ENCODE results near the gene EIPR1. TPM values are rescaled to one million over a fixed set of nuclear protein-coding genes. Genes with fewer than 3 reads are reported as not detected.

EIPR1 gene
- total RNA-seq, 1 experiment from 2014 or later = 27.8 TPM

DNA sequence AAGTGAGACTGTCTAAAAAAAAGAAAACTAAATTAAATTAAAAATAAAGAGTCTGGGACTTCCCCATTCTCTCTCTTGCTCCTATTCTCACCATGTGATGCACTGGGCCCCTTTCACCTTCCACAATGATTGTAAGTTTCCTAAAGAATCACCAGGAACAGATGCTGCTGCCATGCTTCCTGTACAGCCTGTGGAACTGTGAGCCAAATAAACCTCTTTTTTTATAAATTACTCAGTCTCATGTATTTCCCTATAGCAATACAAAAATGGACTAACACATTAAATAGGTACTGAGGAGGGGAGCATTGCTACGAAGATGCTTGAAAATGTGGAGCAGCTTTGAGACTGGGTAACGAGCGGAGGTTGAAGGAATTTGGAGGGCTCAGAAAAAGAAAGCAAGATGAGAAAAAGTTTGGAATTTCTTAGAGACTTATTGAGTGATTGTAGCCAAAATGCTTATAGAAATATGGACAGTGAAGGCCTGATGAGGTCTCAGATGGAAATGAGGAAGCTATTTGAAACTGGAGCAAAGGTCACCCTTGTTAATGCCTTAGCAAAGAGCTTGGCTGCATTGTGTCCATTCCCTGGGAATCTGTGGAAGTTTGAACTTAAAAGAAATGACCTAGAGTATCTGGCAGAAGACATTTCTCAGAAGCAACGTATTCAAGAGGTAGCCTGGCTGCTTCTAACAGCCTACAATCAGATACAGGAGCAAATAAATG is 128.7 kb downstream of the EIPR1 start:
- H4K8ac ChIP-seq (replicated peaks; ENCODE audit: insufficient read length, low read depth, low read length) = no peak overlapping the region
- Mint-ChIP-seq H3K27ac (no peak overlapping the region), H3K4me1 (peaks cover 9 to 22% of the 10 kb centered on the region in 2 experiments), H3K9me3 (peaks cover 31 to 34% of the 10 kb centered on the region in 2 experiments), H3K27me3 (ENCODE audit: low read depth) (no peaks in the 10 kb centered on the region), H3K4me3 (no peak overlapping the region), H3K36me3 (ENCODE audit: insufficient read depth in 1 of 3, low read depth in 3 of 3) (peaks cover 44 to 47% (median 45%) of the 10 kb centered on the region in 3 experiments)
- DNase-seq = no peak
- H4K20me1 ChIP-seq (ENCODE audit: control insufficient read depth, insufficient read depth, insufficient read length) = no peaks in the 10 kb centered on the region
- H2BK15ac ChIP-seq (ENCODE audit: low read depth, low read length) = no peak overlapping the region
- no peak overlapping the region for H3K4ac ChIP-seq (ENCODE audit: low read depth, low read length)
- H3K9ac ChIP-seq (ENCODE audit: extremely low read depth, insufficient read length, low read length) = no peak overlapping the region
- no peak overlapping the region for H3T11ph ChIP-seq (ENCODE audit: low read length)
- H3K56ac ChIP-seq (ENCODE audit: insufficient read length, low read depth, low read length) = no peak overlapping the region
- no peak overlapping the region for H2BK12ac ChIP-seq (ENCODE audit: insufficient read length, low read depth, low read length)
- H2AFZ ChIP-seq (ENCODE audit: low read length) = no peak overlapping the region
- H3K23ac ChIP-seq (ENCODE audit: insufficient read length, low read depth, low read length) = no peak overlapping the region
- no CpG with 5 or more reads among the region's 4 CpGs for WGBS (ENCODE audit: extremely low coverage, insufficient read length, low lambda C conversion rate)
- no peaks in the 10 kb centered on the region for H3K23me2 ChIP-seq (ENCODE audit: insufficient read length, low read depth, low read length, poor library complexity, severe bottlenecking)
- H3K4me1 ChIP-seq (ENCODE audit: insufficient read depth, low read length) = peaks cover 2% of the 10 kb centered on the region; the same call in 1 of the 2 replicates
- no peak overlapping the region for H2BK20ac ChIP-seq (ENCODE audit: low read depth, low read length, poor library complexity, severe bottlenecking)
- TF ChIP-seq, protein P1, sequence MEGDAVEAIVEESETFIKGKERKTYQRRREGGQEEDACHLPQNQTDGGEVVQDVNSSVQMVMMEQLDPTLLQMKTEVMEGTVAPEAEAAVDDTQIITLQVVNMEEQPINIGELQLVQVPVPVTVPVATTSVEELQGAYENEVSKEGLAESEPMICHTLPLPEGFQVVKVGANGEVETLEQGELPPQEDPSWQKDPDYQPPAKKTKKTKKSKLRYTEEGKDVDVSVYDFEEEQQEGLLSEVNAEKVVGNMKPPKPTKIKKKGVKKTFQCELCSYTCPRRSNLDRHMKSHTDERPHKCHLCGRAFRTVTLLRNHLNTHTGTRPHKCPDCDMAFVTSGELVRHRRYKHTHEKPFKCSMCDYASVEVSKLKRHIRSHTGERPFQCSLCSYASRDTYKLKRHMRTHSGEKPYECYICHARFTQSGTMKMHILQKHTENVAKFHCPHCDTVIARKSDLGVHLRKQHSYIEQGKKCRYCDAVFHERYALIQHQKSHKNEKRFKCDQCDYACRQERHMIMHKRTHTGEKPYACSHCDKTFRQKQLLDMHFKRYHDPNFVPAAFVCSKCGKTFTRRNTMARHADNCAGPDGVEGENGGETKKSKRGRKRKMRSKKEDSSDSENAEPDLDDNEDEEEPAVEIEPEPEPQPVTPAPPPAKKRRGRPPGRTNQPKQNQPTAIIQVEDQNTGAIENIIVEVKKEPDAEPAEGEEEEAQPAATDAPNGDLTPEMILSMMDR (conservative IDR thresholded peaks at IDR 0.05) = no peak
- no peaks in the 10 kb centered on the region for H3K79me1 ChIP-seq (ENCODE audit: insufficient read depth, low read depth, low read length, poor library complexity, severe bottlenecking)
- no peak overlapping the region for H3K18ac ChIP-seq (ENCODE audit: insufficient read length, low read depth, low read length)
- H2AK5ac ChIP-seq (ENCODE audit: insufficient read length, low read length) = no peak overlapping the region
- H2BK120ac ChIP-seq (ENCODE audit: low read depth, low read length, poor library complexity, severe bottlenecking) = no peak overlapping the region
- no peaks in the 10 kb centered on the region for H3K27me3 ChIP-seq (ENCODE audit: insufficient read depth, low read length)
- H4K5ac ChIP-seq (ENCODE audit: insufficient read length, low read depth, low read length) = no peak overlapping the region
- no peak overlapping the region for H3K14ac ChIP-seq (ENCODE audit: insufficient read depth, low read length)
- no peak overlapping the region for H2BK5ac ChIP-seq (ENCODE audit: insufficient read length, low read length)
- H3K9me3 ChIP-seq (ENCODE audit: control insufficient read depth, low read depth, low read length) = peaks cover 21% of the 10 kb centered on the region
- H3K27ac ChIP-seq (ENCODE audit: insufficient read length, low read depth, low read length) = no peak overlapping the region
- H4K91ac ChIP-seq (ENCODE audit: insufficient read length, low read depth, low read length) = no peak overlapping the region
- no peak overlapping the region for H3K4me2 ChIP-seq (ENCODE audit: insufficient read depth, insufficient read length, low read length)
- no peaks in the 10 kb centered on the region for H3K79me2 ChIP-seq (ENCODE audit: insufficient read depth, low read length)
